ENCODE data around the gene MYL9. TPM values are rescaled to one million over a fixed set of nuclear protein-coding genes. Genes with fewer than 3 reads are reported as not detected.

Gene MYL9
- total RNA-seq, 4 donors from 2014 or later: 56.8 to 175 (median 111) TPM

- no peak for TF ChIP-seq CTCF (IDR thresholded peaks at IDR 0.05; ENCODE audit: low read depth)
Observed at GRCh38 chr20:36498386-36499179, 42.7 kb upstream of the MYL9 start.

- no peak for TF ChIP-seq CTCF (IDR thresholded peaks at IDR 0.05; ENCODE audit: low read depth)
Observed at GRCh38 chr20:36499211-36499610, 42.1 kb upstream of the MYL9 start.

GRCh38 chr20:36499723-36500501, 41.4 kb upstream of the MYL9 start:
- no peak for TF ChIP-seq CTCF (IDR thresholded peaks at IDR 0.05; ENCODE audit: low read depth)

GRCh38 chr20:36501367-36502006, 39.8 kb upstream of the MYL9 start:
- TF ChIP-seq CTCF (IDR thresholded peaks at IDR 0.05; ENCODE audit: low read depth): no peak

GRCh38 chr20:36504295-36504694, 37.0 kb upstream of the MYL9 start:
- TF ChIP-seq CTCF (IDR thresholded peaks at IDR 0.05; ENCODE audit: low read depth): no peak

- no peak for TF ChIP-seq CTCF (IDR thresholded peaks at IDR 0.05; ENCODE audit: low read depth)
Observed at GRCh38 chr20:36506253-36506652, 35.1 kb upstream of the MYL9 start.

- no peak for TF ChIP-seq CTCF (IDR thresholded peaks at IDR 0.05; ENCODE audit: low read depth)
Observed at GRCh38 chr20:36507746-36508145, 33.6 kb upstream of the MYL9 start.

All from subcutaneous adipose tissue (tissue), 4 donors.